HCT116 (cell line): ENCODE results near the gene SLC1A4. TPM values are rescaled to one million over a fixed set of nuclear protein-coding genes. Genes with fewer than 3 reads are reported as not detected.

Experiments
- ATAC-seq: fragments of 200-7000 bp; cut with Tn5 transposase; 2 replicates; pipeline ENCODE4 v1.9.1; 2020; ENCODE audit warnings: mild to moderate bottlenecking, moderate library complexity
- BruUV-seq: library from RNA; stranded (reverse); fragments of 400-500 nt; replicated peaks from 2 replicates; lab custom pipeline; 2021; lab: Mats Ljungman, UMichigan
- CTCF ChIA-PET: fragments of 300-600 bp; sonication (Branson Sonifier 250); formaldehyde crosslinking; loops from one replicate; lab custom pipeline; 2021; ENCODE audit warnings: antibody characterized with exemption; lab: Charles Lee
- POLR2A ChIA-PET: fragments of 300-600, 350-600 bp; sonication (Branson Sonifier 250); formaldehyde crosslinking; loops from one replicate; lab custom pipeline; 2021; ENCODE audit warnings: antibody characterized with exemption; lab: Charles Lee
- RAD21 ChIA-PET, 2 experiments: fragments of 300-600 bp; sonication (Branson Sonifier 250); formaldehyde crosslinking; loops; one replicate each; lab custom pipeline; 2023; ENCODE audit warnings: low total read pairs in 2 of 2; ENCODE audit not compliant: uncharacterized antibody in 2 of 2, unreplicated experiment in 2 of 2, low non-redundant PET in 1 of 2; lab: Charles Lee
- DNase-seq: peaks from one replicate; pipeline ENCODE4 v3.0.0-alpha.2; 2010; ENCODE audit warnings: low read depth, low spot score
- H2AFZ ChIP-seq: fragments of 200-600 bp; shearing (Covaris generic), sonication (generic); 2 replicates; pipeline ENCODE4 v1.6.1; 2017; ENCODE audit warnings: low read depth, mixed run types, mixed read lengths, antibody characterized with exemption, low read length; ENCODE audit not compliant: poor library complexity, severe bottlenecking
- H3K27ac ChIP-seq: 2 replicates; pipeline ENCODE4 v1.5.1; 2012; ENCODE audit warnings: low read depth, low read length
- H3K27me3 ChIP-seq: fragments of 200-600 bp; sonication (generic); 2 replicates; pipeline ENCODE4 v1.6.1; 2016; ENCODE audit warnings: mixed run types, low read length, mixed read lengths; ENCODE audit not compliant: insufficient read depth
- H3K36me3 ChIP-seq, 2 experiments: fragments of 200-500 bp in 1 of 2; fragments of 200-600 bp in 1 of 2; sonication (Bioruptor generic) in 1 of 2; sonication (generic) in 1 of 2; 2 replicates each; pipeline versions ENCODE4 v1.5.1 to v1.6.1; 2014 to 2016; ENCODE audit warnings: low read length in 2 of 2, inconsistent platforms in 1 of 2, mixed read lengths in 1 of 2, mixed run types in 1 of 2; ENCODE audit not compliant: insufficient read depth in 2 of 2, control insufficient read depth in 1 of 2
- H3K4me1 ChIP-seq, 2 experiments: fragments of 200-600 bp in 1 of 2; sonication (generic) in 1 of 2; 2 replicates each; pipeline versions ENCODE4 v1.5.1 to v1.6.1; 2012 to 2017; ENCODE audit warnings: low read length in 2 of 2, inconsistent platforms in 1 of 2, mild to moderate bottlenecking in 1 of 2, mixed read lengths in 1 of 2, mixed run types in 1 of 2, moderate library complexity in 1 of 2; ENCODE audit not compliant: insufficient read depth in 2 of 2, control insufficient read depth in 1 of 2
- H3K4me2 ChIP-seq: fragments of 200-600 bp; sonication (generic); 2 replicates; pipeline ENCODE4 v1.6.1; 2017; ENCODE audit warnings: mixed run types, low read length, mixed read lengths
- H3K4me3 ChIP-seq, 2 experiments: fragments of 200-600 bp in 1 of 2; sonication (generic) in 1 of 2; replicated peaks in 1 of 2; 2 replicates each; pipeline ENCODE4 v1.5.1; 2011 to 2016; ENCODE audit warnings: low read length in 2 of 2, control low read depth in 1 of 2, low read depth in 1 of 2, mild to moderate bottlenecking in 1 of 2, mixed read lengths in 1 of 2, mixed run types in 1 of 2
- H3K79me2 ChIP-seq: fragments of 200-600 bp; sonication (generic); 2 replicates; pipeline ENCODE4 v1.6.1; 2017; ENCODE audit warnings: mild to moderate bottlenecking, mixed run types, low read length, moderate library complexity, mixed read lengths; ENCODE audit not compliant: insufficient read depth
- H3K9ac ChIP-seq: fragments of 200-600 bp; sonication (generic); 2 replicates; pipeline ENCODE4 v1.6.1; 2016; ENCODE audit warnings: low read length, mixed read lengths
- H3K9me2 ChIP-seq: fragments of 200-600 bp; sonication (generic), shearing (Covaris generic); 2 replicates; pipeline ENCODE4 v1.6.1; 2017; ENCODE audit warnings: mixed run types, mild to moderate bottlenecking, moderate library complexity; ENCODE audit not compliant: insufficient read depth
- H3K9me3 ChIP-seq, 2 experiments: fragments of 200-500 bp in 1 of 2; fragments of 200-600 bp in 1 of 2; sonication (Bioruptor generic) in 1 of 2; sonication (generic) in 1 of 2; 2 replicates each; pipeline ENCODE4 v1.6.1; 2014 to 2017; ENCODE audit warnings: low read length in 2 of 2, mixed read lengths in 2 of 2, inconsistent platforms in 1 of 2, low read depth in 1 of 2, mild to moderate bottlenecking in 1 of 2, mixed run types in 1 of 2, moderate library complexity in 1 of 2; ENCODE audit not compliant: control insufficient read depth in 1 of 2, insufficient read depth in 1 of 2
- H4K20me1 ChIP-seq: fragments of 200-600 bp; sonication (generic), shearing (Covaris generic); 2 replicates; pipeline ENCODE4 v1.6.1; 2017; ENCODE audit warnings: mixed run types, mild to moderate bottlenecking, moderate library complexity; ENCODE audit not compliant: insufficient read depth
- ATF3 ChIP-seq: IDR thresholded peaks from 2 replicates; pipeline ENCODE4 v1.6.1; 2012
- CBX3 ChIP-seq: IDR thresholded peaks from 2 replicates; pipeline ENCODE4 v1.6.1; 2012; ENCODE audit warnings: low read depth
- JUND ChIP-seq: IDR thresholded peaks from 2 replicates; pipeline ENCODE4 v1.6.1; 2012
- POLR2AphosphoS5 ChIP-seq: IDR thresholded peaks from 2 replicates; pipeline ENCODE4 v1.6.1; 2011; ENCODE audit warnings: mild to moderate bottlenecking, low read depth, low read length, moderate library complexity
- SIN3A ChIP-seq: IDR thresholded peaks from 2 replicates; pipeline ENCODE4 v1.6.1; 2012; ENCODE audit warnings: low read depth
- SP1 ChIP-seq: IDR thresholded peaks from 2 replicates; pipeline ENCODE4 v1.6.1; 2012; ENCODE audit warnings: low read depth
- SRF ChIP-seq: IDR thresholded peaks from 2 replicates; pipeline ENCODE4 v1.6.1; 2012; ENCODE audit warnings: low read depth
- ZFX ChIP-seq: fragments of 450-650 bp; IDR thresholded peaks from 2 replicates; pipeline ENCODE4 v1.6.1; 2017
- intact Hi-C: fragments of 100-400 bp; cut with micrococcal nuclease; formaldehyde crosslinking; loops from 2 replicates; pipeline ENCODE4 v1.10.0; 2022
- total RNA-seq: library from RNA; stranded (reverse); gene quantifications from one replicate; pipeline ENCODE4 v1.2.1, GENCODE V29; 2021; ENCODE audit not compliant: unreplicated experiment
- TF ChIP-seq, protein P1 (sequence below): IDR thresholded peaks from 2 replicates; pipeline ENCODE4 v1.6.1; 2012; ENCODE audit warnings: low read depth
- TF ChIP-seq, protein P2 (sequence below): IDR thresholded peaks from 2 replicates; pipeline ENCODE4 v1.6.1; 2012

The SLC1A4 gene
- total RNA-seq, 1 experiment from 2014 or later, result 9.2 TPM

DNA sequence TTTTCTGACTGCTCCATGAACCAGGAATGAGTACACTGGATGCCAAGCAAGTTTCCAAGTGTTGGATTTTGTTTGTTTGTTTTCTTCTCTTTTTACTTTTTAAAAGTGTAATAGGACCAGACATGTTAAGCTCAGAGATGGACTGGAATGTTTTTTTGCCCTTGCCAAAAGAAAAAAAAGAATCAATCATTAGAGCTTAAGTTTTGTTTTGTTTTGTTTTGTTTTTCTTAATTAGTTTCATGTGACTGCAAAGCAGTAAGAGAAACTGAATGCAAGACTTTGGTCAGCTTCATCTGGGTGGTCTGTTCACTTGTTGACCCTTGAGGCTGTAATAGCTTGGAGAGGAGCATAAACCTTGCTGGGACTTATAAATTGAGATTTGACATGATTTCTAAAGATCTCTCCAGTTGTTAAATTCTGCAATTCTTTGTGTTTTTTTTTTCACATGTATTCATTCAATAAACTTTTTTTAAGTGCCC lies 42.4 kb upstream of the SLC1A4 start (continued):
- TF ChIP-seq, protein P1, sequence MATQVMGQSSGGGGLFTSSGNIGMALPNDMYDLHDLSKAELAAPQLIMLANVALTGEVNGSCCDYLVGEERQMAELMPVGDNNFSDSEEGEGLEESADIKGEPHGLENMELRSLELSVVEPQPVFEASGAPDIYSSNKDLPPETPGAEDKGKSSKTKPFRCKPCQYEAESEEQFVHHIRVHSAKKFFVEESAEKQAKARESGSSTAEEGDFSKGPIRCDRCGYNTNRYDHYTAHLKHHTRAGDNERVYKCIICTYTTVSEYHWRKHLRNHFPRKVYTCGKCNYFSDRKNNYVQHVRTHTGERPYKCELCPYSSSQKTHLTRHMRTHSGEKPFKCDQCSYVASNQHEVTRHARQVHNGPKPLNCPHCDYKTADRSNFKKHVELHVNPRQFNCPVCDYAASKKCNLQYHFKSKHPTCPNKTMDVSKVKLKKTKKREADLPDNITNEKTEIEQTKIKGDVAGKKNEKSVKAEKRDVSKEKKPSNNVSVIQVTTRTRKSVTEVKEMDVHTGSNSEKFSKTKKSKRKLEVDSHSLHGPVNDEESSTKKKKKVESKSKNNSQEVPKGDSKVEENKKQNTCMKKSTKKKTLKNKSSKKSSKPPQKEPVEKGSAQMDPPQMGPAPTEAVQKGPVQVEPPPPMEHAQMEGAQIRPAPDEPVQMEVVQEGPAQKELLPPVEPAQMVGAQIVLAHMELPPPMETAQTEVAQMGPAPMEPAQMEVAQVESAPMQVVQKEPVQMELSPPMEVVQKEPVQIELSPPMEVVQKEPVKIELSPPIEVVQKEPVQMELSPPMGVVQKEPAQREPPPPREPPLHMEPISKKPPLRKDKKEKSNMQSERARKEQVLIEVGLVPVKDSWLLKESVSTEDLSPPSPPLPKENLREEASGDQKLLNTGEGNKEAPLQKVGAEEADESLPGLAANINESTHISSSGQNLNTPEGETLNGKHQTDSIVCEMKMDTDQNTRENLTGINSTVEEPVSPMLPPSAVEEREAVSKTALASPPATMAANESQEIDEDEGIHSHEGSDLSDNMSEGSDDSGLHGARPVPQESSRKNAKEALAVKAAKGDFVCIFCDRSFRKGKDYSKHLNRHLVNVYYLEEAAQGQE, result no peak
- TF ChIP-seq, protein P2, sequence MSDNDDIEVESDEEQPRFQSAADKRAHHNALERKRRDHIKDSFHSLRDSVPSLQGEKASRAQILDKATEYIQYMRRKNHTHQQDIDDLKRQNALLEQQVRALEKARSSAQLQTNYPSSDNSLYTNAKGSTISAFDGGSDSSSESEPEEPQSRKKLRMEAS, result no peak
- no peak for TF ChIP-seq CBX3
- TF ChIP-seq SP1, result no peak
- no peak for TF ChIP-seq ATF3

- CTCF ChIA-PET, result no interaction called here
Measured at GRCh38 chr2:64947885-64948284, 41.3 kb upstream of the SLC1A4 start.

More at GRCh38 chr2:64947885-64948284, 41.3 kb upstream of the SLC1A4 start:
- no peak for DNase-seq
- Histone ChIP-seq H3K36me3 (no peaks in the 10 kb centered on the region), H3K27ac (no peak overlapping the region), H3K9me2 (no peaks in the 10 kb centered on the region), H3K4me3 (no peak overlapping the region), H4K20me1 (no peaks in the 10 kb centered on the region), H3K9ac (no peak overlapping the region), H3K4me2 (no peak overlapping the region)
- POLR2A ChIA-PET, result no interaction called here
- intact Hi-C loops, result no loop called here
- RAD21 ChIA-PET, result no interaction called here
- no TSS peak for BruUV-seq
- no peak for TF ChIP-seq JUND
- TF ChIP-seq ZFX, result no peak
- no peak for TF ChIP-seq POLR2AphosphoS5
- TF ChIP-seq SIN3A, result no peak
- TF ChIP-seq, protein P1, result no peak
- no peak for TF ChIP-seq SRF
- TF ChIP-seq, all 23 proteins: peak for 0
- H3K27me3 ChIP-seq, result no peaks in the 10 kb centered on the region
- no peaks in the 10 kb centered on the region for H3K79me2 ChIP-seq
- no peak for ATAC-seq
- no peaks in the 10 kb centered on the region for H3K4me1 ChIP-seq
- H3K9me3 ChIP-seq, result no peaks in the 10 kb centered on the region
- H2AFZ ChIP-seq, result no peak overlapping the region
